ENCODE data around the gene OR7C1.

GRCh38 chr19:14770944-14771839 is 63.8 kb downstream of the OR7C1 start:
- TF ChIP-seq CTCF (IDR thresholded peaks at IDR 0.05) (no peak), POLR2A (IDR thresholded peaks at IDR 0.05) (no peak)
